Measurements from ENCODE around the gene METTL25B.
"Not testable (repeated sequence)": the region's sequence is repeated elsewhere in the genome, so short reads cannot be mapped to it uniquely, and the experiment has no call there.

The METTL25B gene

GRCh38 chr1:156748670-156749418, 20.6 kb downstream of the METTL25B start:
- peak; percentile 76 for DNase-seq (ENCODE audit: low read depth)

GRCh38 chr1:156749419-156750118, 21.3 kb downstream of the METTL25B start:
- no peak for DNase-seq (ENCODE audit: low read depth)

GRCh38 chr1:156750191-156750672, 22.0 kb downstream of the METTL25B start:
- DNase-seq (ENCODE audit: low read depth) = no peak

GRCh38 chr1:156750711-156751450, 22.6 kb downstream of the METTL25B start:
- DNase-seq (ENCODE audit: low read depth) = no peak

- DNase-seq (ENCODE audit: low read depth) = no peak
These were observed 23.1 kb downstream of the METTL25B start, which contains the start of gene HDGF for GRCh38 chr1:156751451-156751756. TSS of gene HDGF (minus strand) at chr1:156751675. CDS start at chr1:156751429, 246 bp downstream.

- DNase-seq (ENCODE audit: low read depth) = peak; percentile 96
These were observed 23.6 kb downstream of the METTL25B start for GRCh38 chr1:156751757-156752481.

- peak; percentile 72 for DNase-seq (ENCODE audit: low read depth)
These were observed 24.7 kb downstream of the METTL25B start for GRCh38 chr1:156752843-156753482.

GRCh38 chr1:156754219-156754618, 25.9 kb downstream of the METTL25B start:
- no peak for DNase-seq (ENCODE audit: low read depth)

GRCh38 chr1:156755527-156755950, 27.3 kb downstream of the METTL25B start:
- no peak for DNase-seq (ENCODE audit: low read depth)

GRCh38 chr1:156756355-156756754, 28.1 kb downstream of the METTL25B start:
- no peak for DNase-seq (ENCODE audit: low read depth)

- not testable (repeated sequence) for DNase-seq (ENCODE audit: low read depth)
These were observed 29.4 kb downstream of the METTL25B start for GRCh38 chr1:156757572-156758253.

GRCh38 chr1:156760092-156760795, 32.0 kb downstream of the METTL25B start:
- no peak for DNase-seq (ENCODE audit: low read depth)

GRCh38 chr1:156760796-156761104, 32.5 kb downstream of the METTL25B start:
- no peak for DNase-seq (ENCODE audit: low read depth)

- DNase-seq (ENCODE audit: low read depth) = not testable (repeated sequence)
These were observed 36.9 kb downstream of the METTL25B start for GRCh38 chr1:156765136-156765535.

- DNase-seq (ENCODE audit: low read depth) = no peak
These were observed 37.4 kb downstream of the METTL25B start for GRCh38 chr1:156765666-156766065.

GRCh38 chr1:156766298-156767100, 38.2 kb downstream of the METTL25B start:
- DNase-seq (ENCODE audit: low read depth) = no peak

- peak; percentile 100 for DNase-seq (ENCODE audit: low read depth)
These were observed 39.0 kb downstream of the METTL25B start, which contains the start of gene PRCC for GRCh38 chr1:156767101-156767878. TSS of gene PRCC (plus strand) at chr1:156767535. CDS start at chr1:156767772, 237 bp downstream.

- DNase-seq (ENCODE audit: low read depth) = no peak
These were observed 39.8 kb downstream of the METTL25B start for GRCh38 chr1:156767879-156768604.

Measured in amniotic epithelial cell (primary cell).